Caco-2 (cell line): ENCODE results near the gene MPPED1. TPM values are rescaled to one million over a fixed set of nuclear protein-coding genes. Genes with fewer than 3 reads are reported as not detected.

Experiments used
- Bru-seq: library from RNA; stranded (reverse); fragments of 400-500 nt; gene quantifications from one replicate; lab custom pipeline; 2021; lab: Mats Ljungman, UMichigan
- BruChase-seq, 2 experiments: library from RNA; stranded (reverse); fragments of 400-500 nt; gene quantifications; one replicate each; lab custom pipeline; 2021; lab: Mats Ljungman, UMichigan
- BruUV-seq: library from RNA; stranded (reverse); fragments of 400-500 nt; replicated peaks from 2 replicates; lab custom pipeline; 2021; lab: Mats Ljungman, UMichigan
- CTCF ChIA-PET: fragments of 300-600 bp; sonication (Branson Sonifier 250); formaldehyde crosslinking; loops from one replicate; lab custom pipeline; 2022; ENCODE audit warnings: antibody characterized with exemption; lab: Charles Lee
- POLR2A ChIA-PET: fragments of 300-600 bp; sonication (Branson Sonifier 250); formaldehyde crosslinking; loops from one replicate; lab custom pipeline; 2022; ENCODE audit warnings: antibody characterized with exemption; lab: Charles Lee
- DNase-seq, 2 experiments: peaks; one replicate each; pipeline versions ENCODE4 v3.0.0 to v3.0.0-alpha.2; 2020 to 2022
- H3K27me3 ChIP-seq: replicated peaks from 2 replicates; pipeline ENCODE4 v1.6.0; 2011; ENCODE audit warnings: low read length; ENCODE audit not compliant: control insufficient read depth, insufficient read depth
- H3K36me3 ChIP-seq: 2 replicates; pipeline ENCODE4 v1.5.1; 2011; ENCODE audit warnings: low read length; ENCODE audit not compliant: control insufficient read depth, insufficient read depth
- H3K4me1 ChIP-seq: fragments of 250-450 bp; sonication (Bioruptor Pico); 2 replicates; pipeline ENCODE4 v1.5.1; 2020; ENCODE audit warnings: mild to moderate bottlenecking
- H3K4me3 ChIP-seq: 2 replicates; pipeline ENCODE4 v1.5.1; 2011; ENCODE audit warnings: low read depth, mild to moderate bottlenecking, control low read depth, low read length
- H3K9me3 ChIP-seq: fragments of 250-450 bp; sonication (Bioruptor Pico); 2 replicates; pipeline ENCODE4 v1.5.1; 2020; ENCODE audit warnings: mild to moderate bottlenecking, moderate library complexity
- H3K27ac Mint-ChIP-seq: one replicate; pipeline ENCODE4 v1.8.0; 2022; ENCODE audit warnings: mixed read lengths; ENCODE audit not compliant: unreplicated experiment
- H3K27me3 Mint-ChIP-seq: one replicate; pipeline ENCODE4 v1.8.0; 2022; ENCODE audit warnings: mixed read lengths; ENCODE audit not compliant: insufficient read depth, unreplicated experiment
- H3K36me3 Mint-ChIP-seq: one replicate; pipeline ENCODE4 v1.8.0; 2022; ENCODE audit warnings: mild to moderate bottlenecking, mixed read lengths; ENCODE audit not compliant: insufficient read depth, unreplicated experiment
- H3K4me1 Mint-ChIP-seq: one replicate; pipeline ENCODE4 v1.8.0; 2022; ENCODE audit warnings: low read depth, mixed read lengths; ENCODE audit not compliant: unreplicated experiment
- H3K4me3 Mint-ChIP-seq: one replicate; pipeline ENCODE4 v1.8.0; 2022; ENCODE audit warnings: mild to moderate bottlenecking, moderate library complexity, mixed read lengths; ENCODE audit not compliant: unreplicated experiment
- H3K9me3 Mint-ChIP-seq: one replicate; pipeline ENCODE4 v1.8.0; 2022; ENCODE audit warnings: mixed read lengths; ENCODE audit not compliant: unreplicated experiment
- CTCF ChIP-seq, 2 experiments: fragments of 200-600 bp in 1 of 2; IDR thresholded peaks; 1 replicate in 1 of 2; 2 replicates in 1 of 2; pipeline versions ENCODE4 v1.5.1 to v1.8.0; 2011 to 2022; ENCODE audit warnings: antibody characterized with exemption in 1 of 2, control low read depth in 1 of 2, inconsistent platforms in 1 of 2, low read depth in 1 of 2, low read length in 1 of 2, mild to moderate bottlenecking in 1 of 2, moderate library complexity in 1 of 2; ENCODE audit not compliant: insufficient read depth in 1 of 2, severe bottlenecking in 1 of 2, unreplicated experiment in 1 of 2
- intact Hi-C: fragments of 100-400 bp; cut with micrococcal nuclease; formaldehyde crosslinking; loops from one replicate; pipeline ENCODE4 v1.10.0; 2022; ENCODE audit not compliant: unreplicated experiment
- long read RNA-seq: library from polyadenylated mRNA; stranded (forward); transcript quantifications from one replicate; pipeline ENCODE4 v2.0.0, GENCODE V29; 2022
- total RNA-seq: library from RNA; stranded (reverse); gene quantifications from 2 replicates; pipeline ENCODE4 v1.2.3, GENCODE V29; 2022

The MPPED1 gene
- total RNA-seq (not detected in 2 replicates), Bru-seq, nascent RNA (not detected), BruChase-seq, experiment 1, labeled RNA remaining after a 2-hour chase (percentile 1 among the genes with signal in this experiment), BruChase-seq, experiment 2, labeled RNA remaining after a 6-hour chase (not detected)
- long read RNA-seq, result 0 reads

- DNase-seq, result no peak
- Histone ChIP-seq H3K9me3 (no peaks in the 10 kb centered on the region), H3K4me1 (no peaks in the 10 kb centered on the region), H3K36me3 (no peaks in the 10 kb centered on the region), H3K27me3 (peaks cover 4% of the 10 kb centered on the region; the same call in 1 of the 2 replicates), H3K4me3 (no peak within 1 kb of the TSS)
- H3K4me3 Mint-ChIP-seq, result no peak within 1 kb of the TSS
- peaks cover 37% of the 10 kb centered on the region for H3K27me3 Mint-ChIP-seq
- no peak for TF ChIP-seq CTCF (IDR thresholded peaks at IDR 0.05; ENCODE audit: insufficient read depth in 1 of 2, low read depth in 1 of 2, low read length in 1 of 2, severe bottlenecking in 1 of 2, unreplicated experiment in 1 of 2)
- BruUV-seq, result no TSS peak
- ChIA-PET POLR2A (no interaction called here), CTCF (no interaction called here)
- no peaks in the 10 kb centered on the region for H3K9me3 Mint-ChIP-seq
- intact Hi-C loops, result no loop called here
- H3K4me1 Mint-ChIP-seq, result no peaks in the 10 kb centered on the region
- H3K36me3 Mint-ChIP-seq, result no peaks in the 10 kb centered on the region
- H3K27ac Mint-ChIP-seq, result no peak within 1 kb of the TSS
Measured at GRCh38 chr22:43411869-43412807, at the start of gene MPPED1. TSS of gene MPPED1 (plus strand) at chr22:43412014. CDS start at chr22:43424986, 12,972 bp downstream.

DNA sequence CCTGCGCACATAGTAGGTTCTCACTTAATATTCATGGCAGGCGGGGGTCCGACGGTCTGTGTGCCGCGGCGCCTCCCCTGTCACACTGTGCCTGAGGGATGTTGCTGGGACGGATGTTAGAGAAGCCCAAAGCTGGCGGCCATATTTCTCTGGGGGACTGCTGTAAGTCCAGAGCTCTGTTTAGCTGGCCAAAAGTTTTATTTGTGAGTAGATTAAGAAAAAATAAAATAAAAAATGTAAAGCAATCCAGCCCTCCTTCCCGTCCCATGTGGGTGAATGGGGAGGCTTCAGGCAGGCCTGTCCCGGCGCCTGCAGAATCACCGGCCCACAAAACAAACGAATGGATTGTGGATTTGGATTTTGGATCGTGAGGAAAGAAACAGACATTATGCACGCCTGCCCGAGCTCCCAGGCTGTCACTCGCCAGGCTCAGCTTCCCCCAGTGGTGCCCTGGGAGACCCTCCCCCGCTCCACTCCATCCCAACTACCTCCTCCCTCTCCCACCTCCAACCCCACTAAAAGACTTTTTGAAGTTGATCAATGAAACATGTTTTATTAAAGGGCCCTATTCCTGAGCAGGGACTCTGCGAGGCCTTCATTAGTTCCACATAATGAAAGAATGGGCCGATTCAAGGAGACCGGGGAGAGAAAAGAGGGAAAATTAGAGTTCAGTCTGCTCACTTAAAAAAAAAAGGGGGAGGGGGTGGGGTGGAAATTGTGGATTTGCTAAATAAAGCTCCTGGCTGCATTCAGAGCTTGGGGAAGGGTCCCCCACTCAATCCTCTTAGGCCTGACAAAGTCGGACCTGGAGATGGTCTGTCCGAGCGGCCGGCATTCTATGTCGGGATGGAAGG is 48.3 kb upstream of the MPPED1 start:
- no peaks in the 10 kb centered on the region for H3K4me1 Mint-ChIP-seq
- no peaks in the 10 kb centered on the region for H3K36me3 Mint-ChIP-seq
- CTCF ChIA-PET, result interaction anchor here (0.7 kb wide), 1 partner anchor 91 kb away, joined by 3 read pairs; no protein-coding TSS in a partner anchor
- POLR2A ChIA-PET, result no interaction called here
- H3K27me3 Mint-ChIP-seq, result peaks cover 11% of the 10 kb centered on the region
- intact Hi-C loops, result no loop called here
- Histone ChIP-seq H3K27me3 (no peaks in the 10 kb centered on the region; the same call in 1 of the 2 replicates), H3K36me3 (no peaks in the 10 kb centered on the region), H3K4me1 (no peaks in the 10 kb centered on the region), H3K4me3 (no peak overlapping the region), H3K9me3 (0 out of 2 replicates have a peak, but pooled peaks cover 5% of the 10 kb centered on the region)
- TF ChIP-seq CTCF (IDR thresholded peaks at IDR 0.05; ENCODE audit: insufficient read depth in 1 of 2, low read depth in 1 of 2, low read length in 1 of 2, severe bottlenecking in 1 of 2, unreplicated experiment in 1 of 2), result no peak
- no peak overlapping the region for H3K27ac Mint-ChIP-seq
- BruUV-seq, result no TSS peak
- DNase-seq, result no peak
- no peaks in the 10 kb centered on the region for H3K9me3 Mint-ChIP-seq
- H3K4me3 Mint-ChIP-seq, result no peak overlapping the region

DNA sequence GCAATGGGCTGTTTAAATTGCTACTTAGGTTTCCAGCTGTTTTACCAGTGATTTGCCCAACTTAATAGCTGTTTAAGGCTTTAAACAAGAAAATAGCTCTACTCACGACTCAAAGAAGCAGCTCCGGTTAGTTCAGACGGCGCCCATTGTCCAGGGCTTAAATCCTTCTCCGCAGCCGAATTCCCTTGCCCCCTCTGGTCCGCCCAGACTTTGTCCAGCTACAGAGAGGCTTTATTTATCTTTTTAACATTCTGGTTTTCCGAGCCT is 47.7 kb upstream of the MPPED1 start:
- H3K36me3 Mint-ChIP-seq, result no peaks in the 10 kb centered on the region
- Histone ChIP-seq H3K27me3 (no peaks in the 10 kb centered on the region; the same call in 1 of the 2 replicates), H3K36me3 (no peaks in the 10 kb centered on the region), H3K4me3 (no peak overlapping the region), H3K9me3 (0 out of 2 replicates have a peak, but pooled peaks cover 5% of the 10 kb centered on the region), H3K4me1 (no peaks in the 10 kb centered on the region)
- TF ChIP-seq CTCF (IDR thresholded peaks at IDR 0.05; ENCODE audit: insufficient read depth in 1 of 2, low read depth in 1 of 2, low read length in 1 of 2, severe bottlenecking in 1 of 2, unreplicated experiment in 1 of 2), result no peak
- no peaks in the 10 kb centered on the region for H3K4me1 Mint-ChIP-seq
- POLR2A ChIA-PET, result no interaction called here
- no peaks in the 10 kb centered on the region for H3K9me3 Mint-ChIP-seq
- intact Hi-C loops, result no loop called here
- no peak for DNase-seq
- CTCF ChIA-PET, result interaction anchor here (0.7 kb wide), 1 partner anchor 92 kb away, joined by 3 read pairs; no protein-coding TSS in a partner anchor
- H3K27ac Mint-ChIP-seq, result no peak overlapping the region
- no TSS peak for BruUV-seq
- peaks cover 14% of the 10 kb centered on the region for H3K27me3 Mint-ChIP-seq
- H3K4me3 Mint-ChIP-seq, result no peak overlapping the region
